WTC11 (cell line): ENCODE measurements around the gene NEURL1. TPM values are rescaled to one million over a fixed set of nuclear protein-coding genes. Genes with fewer than 3 reads are reported as not detected.

ENCODE experiments used
- ATAC-seq: fragments of 200-7000 bp; cut with Tn5 transposase; 2 replicates; pipeline ENCODE4 v1.10.0; 2021; ENCODE audit warnings: mild to moderate bottlenecking, moderate library complexity
- CTCF ChIA-PET: fragments of 300-600 bp; sonication (Branson Sonifier 250); formaldehyde crosslinking; loops from one replicate; lab custom pipeline; 2021; ENCODE audit warnings: antibody characterized with exemption; lab: Charles Lee
- POLR2A ChIA-PET: fragments of 350-600 bp; sonication (Branson Sonifier 250); formaldehyde crosslinking; loops from one replicate; lab custom pipeline; 2021; ENCODE audit warnings: antibody characterized with exemption; lab: Charles Lee
- DNase-seq: peaks from one replicate; pipeline ENCODE4 v3.0.0; 2021; ENCODE audit warnings: low spot score
- H3K27ac Mint-ChIP-seq: 2 replicates; pipeline ENCODE4 v1.8.0; 2021; ENCODE audit warnings: mixed read lengths
- H3K27me3 Mint-ChIP-seq: 2 replicates; pipeline ENCODE4 v1.8.0; 2021; ENCODE audit warnings: low read depth, mild to moderate bottlenecking, moderate library complexity, mixed read lengths
- H3K36me3 Mint-ChIP-seq: 2 replicates; pipeline ENCODE4 v1.8.0; 2021; ENCODE audit warnings: mixed read lengths
- H3K4me1 Mint-ChIP-seq: 2 replicates; pipeline ENCODE4 v1.8.0; 2022; ENCODE audit warnings: mixed read lengths
- H3K4me3 Mint-ChIP-seq: 2 replicates; pipeline ENCODE4 v1.8.0; 2021; ENCODE audit warnings: mild to moderate bottlenecking, moderate library complexity, mixed read lengths
- H3K9me3 Mint-ChIP-seq: 2 replicates; pipeline ENCODE4 v1.8.0; 2021; ENCODE audit warnings: mixed read lengths
- ESRRA ChIP-seq: sonication (generic); formaldehyde crosslinking; IDR thresholded peaks from 2 replicates; pipeline ENCODE4 v1.8.1; 2022; ENCODE audit warnings: mild to moderate bottlenecking, missing genetic modification reagents, borderline replicate concordance
- FOXK1 ChIP-seq: sonication (generic); formaldehyde crosslinking; IDR thresholded peaks from 2 replicates; pipeline ENCODE4 v1.8.0; 2022; ENCODE audit warnings: mild to moderate bottlenecking, moderate library complexity, missing genetic modification reagents
- GABPB1 ChIP-seq: sonication (generic); formaldehyde crosslinking; IDR thresholded peaks from 2 replicates; pipeline ENCODE4 v1.8.1; 2023; ENCODE audit warnings: mild to moderate bottlenecking, missing genetic modification reagents
- RELA ChIP-seq: sonication (generic); formaldehyde crosslinking; IDR thresholded peaks from 2 replicates; pipeline ENCODE4 v1.8.1; 2022; ENCODE audit warnings: missing genetic modification reagents, mild to moderate bottlenecking, borderline replicate concordance
- SMAD3 ChIP-seq: sonication (generic); formaldehyde crosslinking; IDR thresholded peaks from 2 replicates; pipeline ENCODE4 v1.8.0; 2022; ENCODE audit warnings: missing genetic modification reagents, mild to moderate bottlenecking, borderline replicate concordance
- SOX15 ChIP-seq: fragments of 250-450 bp; sonication (Bioruptor Pico); IDR thresholded peaks from 2 replicates; pipeline ENCODE4 v1.9.0; 2021; ENCODE audit warnings: mild to moderate bottlenecking
- TEAD4 ChIP-seq: sonication (generic); formaldehyde crosslinking; IDR thresholded peaks from 2 replicates; pipeline ENCODE4 v1.8.0; 2022; ENCODE audit warnings: mild to moderate bottlenecking, missing genetic modification reagents
- TP53 ChIP-seq: sonication (generic); formaldehyde crosslinking; IDR thresholded peaks from 2 replicates; pipeline ENCODE4 v1.8.1; 2023; ENCODE audit warnings: mild to moderate bottlenecking, missing genetic modification reagents
- ZNF121 ChIP-seq: sonication (generic); formaldehyde crosslinking; IDR thresholded peaks from 2 replicates; pipeline ENCODE4 v1.8.0; 2023; ENCODE audit warnings: missing genetic modification reagents
- ZNF317 ChIP-seq: sonication (generic); formaldehyde crosslinking; IDR thresholded peaks from 2 replicates; pipeline ENCODE4 v1.8.1; 2023; ENCODE audit warnings: low read depth, mild to moderate bottlenecking, moderate library complexity, missing genetic modification reagents, borderline replicate concordance
- ZNF396 ChIP-seq: fragments of 250-450 bp; sonication (Bioruptor Pico); IDR thresholded peaks from 2 replicates; pipeline ENCODE4 v1.8.0; 2021; ENCODE audit warnings: mild to moderate bottlenecking, moderate library complexity, borderline replicate concordance
- ZNF416 ChIP-seq: fragments of 250-450 bp; sonication (Bioruptor Pico); IDR thresholded peaks from 2 replicates; pipeline ENCODE4 v1.9.0; 2021; ENCODE audit warnings: mild to moderate bottlenecking, inconsistent platforms
- total RNA-seq: library from RNA; stranded (reverse); gene quantifications from 3 replicates; pipeline ENCODE4 v1.2.3, GENCODE V29; 2021
- TF ChIP-seq, protein P1 (sequence below): sonication (generic); formaldehyde crosslinking; conservative IDR thresholded peaks from 2 replicates; pipeline ENCODE4 v1.8.1; 2023; ENCODE audit warnings: mild to moderate bottlenecking, low read depth, missing genetic modification reagents, moderate library complexity
- TF ChIP-seq, protein P2 (sequence below): sonication (generic); formaldehyde crosslinking; IDR thresholded peaks from 2 replicates; pipeline ENCODE4 v1.8.0; 2022; ENCODE audit warnings: mild to moderate bottlenecking, missing genetic modification reagents
- TF ChIP-seq, protein P3 (sequence below): fragments of 250-450 bp; sonication (Bioruptor Pico); IDR thresholded peaks from 2 replicates; pipeline ENCODE4 v1.9.0; 2021; ENCODE audit warnings: moderate library complexity, mild to moderate bottlenecking, inconsistent platforms, borderline replicate concordance
- TF ChIP-seq, protein P4 (sequence below): sonication (generic); formaldehyde crosslinking; IDR thresholded peaks from 2 replicates; pipeline ENCODE4 v1.8.0; 2022; ENCODE audit warnings: mild to moderate bottlenecking, missing genetic modification reagents

The NEURL1 gene
- total RNA-seq, 1 experiment from 2014 or later: 1.2 TPM

DNA sequence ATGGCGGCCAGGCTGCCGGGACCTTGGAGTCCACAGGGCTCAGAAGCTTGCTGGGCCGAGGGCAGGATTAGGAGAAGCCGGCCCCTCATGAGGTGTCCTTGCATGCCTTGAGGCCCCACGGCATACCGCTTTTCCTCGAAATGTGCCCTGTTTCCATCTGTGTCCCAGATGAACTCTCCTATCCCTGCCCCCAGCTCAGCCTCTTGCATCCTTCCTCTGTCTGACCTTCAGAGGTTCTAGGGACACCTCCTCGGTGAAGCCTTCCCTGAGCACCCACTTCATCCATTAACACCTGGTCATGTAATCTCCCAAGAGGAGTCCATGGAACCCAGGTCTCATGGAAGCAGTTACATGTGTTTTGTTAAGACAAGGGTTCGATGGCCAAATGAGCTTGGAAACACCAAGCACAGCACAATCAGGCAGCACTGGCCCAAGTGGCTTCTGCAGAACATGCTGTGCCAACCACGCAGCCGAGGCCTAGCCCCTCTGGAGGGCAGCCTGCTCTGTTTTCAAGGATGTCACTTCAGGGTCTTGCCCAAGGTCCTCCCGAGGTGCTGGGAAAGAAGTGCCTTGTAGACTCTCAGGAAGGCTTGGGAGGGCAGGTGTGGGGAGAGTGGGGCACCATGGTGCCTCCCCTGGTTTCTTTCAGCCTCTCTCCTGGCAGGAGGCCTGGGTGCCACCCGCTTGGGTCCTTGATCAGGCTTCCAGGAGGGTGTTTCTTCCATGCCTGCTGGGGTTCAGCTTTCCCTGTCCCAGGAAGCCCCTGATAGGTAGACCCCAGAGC is 124.3 kb downstream of the NEURL1 start:
- Mint-ChIP-seq H3K4me1 (peaks cover 10% of the 10 kb centered on the region), H3K4me3 (no peak overlapping the region), H3K27ac (no peak overlapping the region; the same call in 1 of the 2 replicates), H3K9me3 (no peaks in the 10 kb centered on the region), H3K36me3 (no peaks in the 10 kb centered on the region), H3K27me3 (no peaks in the 10 kb centered on the region)
- POLR2A ChIA-PET: no interaction called here
- CTCF ChIA-PET: interaction anchor here (0.9 to 1.6 kb wide), 3 partner anchors 48 to 69 kb away, joined by 3 to 9 read pairs (median 3); no protein-coding TSS in a partner anchor
- no peak for ATAC-seq
- TF ChIP-seq TEAD4 (CRISPR knock-in tag) (no peak), FOXK1 (CRISPR knock-in tag) (no peak), ZNF396 (CRISPR knock-in tag) (no peak), GABPB1 (CRISPR knock-in tag) (no peak), ZNF121 (CRISPR knock-in tag) (no peak), ESRRA (CRISPR knock-in tag) (no peak), SOX15 (CRISPR knock-in tag) (no peak), RELA (no peak), ZNF416 (CRISPR knock-in tag) (no peak), SMAD3 (CRISPR knock-in tag) (no peak), TP53 (CRISPR knock-in tag) (no peak)
- TF ChIP-seq, protein P1, sequence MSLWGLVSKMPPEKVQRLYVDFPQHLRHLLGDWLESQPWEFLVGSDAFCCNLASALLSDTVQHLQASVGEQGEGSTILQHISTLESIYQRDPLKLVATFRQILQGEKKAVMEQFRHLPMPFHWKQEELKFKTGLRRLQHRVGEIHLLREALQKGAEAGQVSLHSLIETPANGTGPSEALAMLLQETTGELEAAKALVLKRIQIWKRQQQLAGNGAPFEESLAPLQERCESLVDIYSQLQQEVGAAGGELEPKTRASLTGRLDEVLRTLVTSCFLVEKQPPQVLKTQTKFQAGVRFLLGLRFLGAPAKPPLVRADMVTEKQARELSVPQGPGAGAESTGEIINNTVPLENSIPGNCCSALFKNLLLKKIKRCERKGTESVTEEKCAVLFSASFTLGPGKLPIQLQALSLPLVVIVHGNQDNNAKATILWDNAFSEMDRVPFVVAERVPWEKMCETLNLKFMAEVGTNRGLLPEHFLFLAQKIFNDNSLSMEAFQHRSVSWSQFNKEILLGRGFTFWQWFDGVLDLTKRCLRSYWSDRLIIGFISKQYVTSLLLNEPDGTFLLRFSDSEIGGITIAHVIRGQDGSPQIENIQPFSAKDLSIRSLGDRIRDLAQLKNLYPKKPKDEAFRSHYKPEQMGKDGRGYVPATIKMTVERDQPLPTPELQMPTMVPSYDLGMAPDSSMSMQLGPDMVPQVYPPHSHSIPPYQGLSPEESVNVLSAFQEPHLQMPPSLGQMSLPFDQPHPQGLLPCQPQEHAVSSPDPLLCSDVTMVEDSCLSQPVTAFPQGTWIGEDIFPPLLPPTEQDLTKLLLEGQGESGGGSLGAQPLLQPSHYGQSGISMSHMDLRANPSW (CRISPR knock-in tag): no peak
- TF ChIP-seq, protein P2, sequence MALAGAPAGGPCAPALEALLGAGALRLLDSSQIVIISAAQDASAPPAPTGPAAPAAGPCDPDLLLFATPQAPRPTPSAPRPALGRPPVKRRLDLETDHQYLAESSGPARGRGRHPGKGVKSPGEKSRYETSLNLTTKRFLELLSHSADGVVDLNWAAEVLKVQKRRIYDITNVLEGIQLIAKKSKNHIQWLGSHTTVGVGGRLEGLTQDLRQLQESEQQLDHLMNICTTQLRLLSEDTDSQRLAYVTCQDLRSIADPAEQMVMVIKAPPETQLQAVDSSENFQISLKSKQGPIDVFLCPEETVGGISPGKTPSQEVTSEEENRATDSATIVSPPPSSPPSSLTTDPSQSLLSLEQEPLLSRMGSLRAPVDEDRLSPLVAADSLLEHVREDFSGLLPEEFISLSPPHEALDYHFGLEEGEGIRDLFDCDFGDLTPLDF (CRISPR knock-in tag): no peak
- TF ChIP-seq, protein P3, sequence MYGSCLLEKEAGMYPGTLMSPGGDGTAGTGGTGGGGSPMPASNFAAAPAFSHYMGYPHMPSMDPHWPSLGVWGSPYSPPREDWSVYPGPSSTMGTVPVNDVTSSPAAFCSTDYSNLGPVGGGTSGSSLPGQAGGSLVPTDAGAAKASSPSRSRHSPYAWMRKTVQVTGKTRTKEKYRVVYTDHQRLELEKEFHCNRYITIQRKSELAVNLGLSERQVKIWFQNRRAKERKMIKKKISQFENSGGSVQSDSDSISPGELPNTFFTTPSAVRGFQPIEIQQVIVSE (CRISPR knock-in tag): no peak
- TF ChIP-seq, protein P4, sequence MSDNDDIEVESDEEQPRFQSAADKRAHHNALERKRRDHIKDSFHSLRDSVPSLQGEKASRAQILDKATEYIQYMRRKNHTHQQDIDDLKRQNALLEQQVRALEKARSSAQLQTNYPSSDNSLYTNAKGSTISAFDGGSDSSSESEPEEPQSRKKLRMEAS (CRISPR knock-in tag): no peak
- DNase-seq: no peak

DNA sequence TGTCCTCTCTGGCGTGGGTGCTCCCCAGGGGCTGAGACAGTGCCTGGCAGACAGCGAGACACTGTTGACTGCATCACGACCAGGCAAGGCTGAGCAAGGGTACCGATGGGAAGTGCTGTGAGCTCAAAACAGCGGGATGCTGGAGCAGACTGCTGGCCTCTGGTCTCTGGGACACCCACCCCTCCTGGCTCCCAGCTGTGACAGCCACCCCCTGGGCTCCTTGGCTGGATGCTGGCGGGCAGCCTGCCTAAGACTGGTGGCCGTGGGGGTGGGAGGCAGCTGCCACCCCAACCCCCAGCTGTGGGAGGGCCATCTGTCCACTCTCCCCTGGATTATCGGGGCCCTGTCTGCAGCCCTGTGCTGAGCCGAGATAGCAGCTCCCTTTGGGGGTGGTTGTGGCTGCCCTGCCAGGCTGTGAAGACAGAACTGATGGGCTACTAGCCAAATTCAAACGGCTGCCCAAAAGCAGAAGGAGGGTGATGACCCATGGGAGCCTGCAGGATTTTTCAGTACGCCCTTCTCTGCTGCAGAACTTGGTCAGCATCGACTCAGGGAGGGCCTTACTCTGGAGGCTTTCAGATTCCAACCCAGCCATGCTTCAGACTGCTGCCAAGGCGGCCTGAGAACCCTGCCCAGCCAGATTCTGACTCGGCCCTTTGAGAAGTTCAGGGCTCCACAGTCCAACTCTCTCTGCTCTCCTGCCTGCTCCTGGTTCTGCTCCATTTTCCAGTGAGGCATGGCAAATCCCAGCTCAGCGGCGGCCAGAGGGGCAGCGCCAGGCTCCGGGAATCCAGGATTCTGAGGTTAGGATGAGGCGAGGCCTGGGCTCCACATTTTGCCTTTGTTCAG is 125.3 kb downstream of the NEURL1 start:
- peaks cover 10% of the 10 kb centered on the region for H3K4me1 Mint-ChIP-seq
- POLR2A ChIA-PET: no interaction called here
- ATAC-seq (no peak), DNase-seq (no peak)
- no peak overlapping the region for H3K4me3 Mint-ChIP-seq
- H3K36me3 Mint-ChIP-seq: no peaks in the 10 kb centered on the region
- no peaks in the 10 kb centered on the region for H3K9me3 Mint-ChIP-seq
- TF ChIP-seq ZNF317: no peak
- CTCF ChIA-PET: interaction anchor here (0.9 to 1.6 kb wide), 5 partner anchors 12 to 68 kb away, joined by 3 to 9 read pairs (median 3); no protein-coding TSS in a partner anchor
- no peaks in the 10 kb centered on the region for H3K27me3 Mint-ChIP-seq
- H3K27ac Mint-ChIP-seq: no peak overlapping the region
